ENCODE data around the gene FOXF1.

DNA sequence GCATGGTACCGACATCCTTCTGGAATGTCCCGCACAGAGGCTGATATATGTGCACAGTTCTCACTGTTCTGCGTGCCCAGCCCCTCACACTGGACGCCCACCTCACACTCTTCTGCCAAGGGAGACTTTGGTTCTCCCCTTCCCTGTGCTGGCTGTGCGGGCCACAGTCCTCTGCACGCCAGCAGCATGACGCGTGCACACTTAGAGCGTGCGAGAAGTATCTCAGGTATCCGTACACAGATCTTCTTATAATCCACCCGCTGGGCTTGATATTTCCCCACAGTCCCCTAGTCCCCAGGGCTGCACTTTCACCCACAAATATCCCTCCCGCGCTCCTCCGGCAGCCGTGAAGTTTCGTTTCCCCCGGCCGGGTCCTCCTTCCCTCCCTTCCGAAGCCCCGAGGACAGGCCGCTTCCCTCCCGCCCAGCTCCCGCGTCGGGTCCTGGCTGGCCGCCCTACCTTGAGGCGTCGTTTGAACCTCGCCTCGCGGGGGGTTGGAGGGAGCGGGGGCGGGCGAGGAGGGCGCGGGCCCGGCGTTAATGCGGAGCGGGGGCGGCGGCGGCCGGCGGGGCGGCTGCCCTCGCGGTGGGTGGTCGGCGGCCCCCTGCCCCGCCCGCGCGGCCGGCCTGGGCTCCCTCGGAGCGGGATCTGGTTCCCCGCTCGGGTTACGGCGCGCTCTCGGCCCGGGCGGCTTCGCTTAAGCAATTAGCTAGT is 5.0 kb upstream of the FOXF1 start:
- TF ChIP-seq POLR2A (IDR thresholded peaks at IDR 0.05): no peak
- TF ChIP-seq, protein P1, sequence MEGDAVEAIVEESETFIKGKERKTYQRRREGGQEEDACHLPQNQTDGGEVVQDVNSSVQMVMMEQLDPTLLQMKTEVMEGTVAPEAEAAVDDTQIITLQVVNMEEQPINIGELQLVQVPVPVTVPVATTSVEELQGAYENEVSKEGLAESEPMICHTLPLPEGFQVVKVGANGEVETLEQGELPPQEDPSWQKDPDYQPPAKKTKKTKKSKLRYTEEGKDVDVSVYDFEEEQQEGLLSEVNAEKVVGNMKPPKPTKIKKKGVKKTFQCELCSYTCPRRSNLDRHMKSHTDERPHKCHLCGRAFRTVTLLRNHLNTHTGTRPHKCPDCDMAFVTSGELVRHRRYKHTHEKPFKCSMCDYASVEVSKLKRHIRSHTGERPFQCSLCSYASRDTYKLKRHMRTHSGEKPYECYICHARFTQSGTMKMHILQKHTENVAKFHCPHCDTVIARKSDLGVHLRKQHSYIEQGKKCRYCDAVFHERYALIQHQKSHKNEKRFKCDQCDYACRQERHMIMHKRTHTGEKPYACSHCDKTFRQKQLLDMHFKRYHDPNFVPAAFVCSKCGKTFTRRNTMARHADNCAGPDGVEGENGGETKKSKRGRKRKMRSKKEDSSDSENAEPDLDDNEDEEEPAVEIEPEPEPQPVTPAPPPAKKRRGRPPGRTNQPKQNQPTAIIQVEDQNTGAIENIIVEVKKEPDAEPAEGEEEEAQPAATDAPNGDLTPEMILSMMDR (IDR thresholded peaks at IDR 0.05): no peak

Measured in right lobe of liver (tissue), 4 donors.